Ishikawa (cell line): Measurements from ENCODE around the gene PRKCE.

Source experiments
- CEBPB ChIP-seq: IDR thresholded peaks from 2 replicates; pipeline ENCODE4 v1.6.1; 2012
- CREB1 ChIP-seq: IDR thresholded peaks from 2 replicates; pipeline ENCODE4 v1.6.1; 2012; ENCODE audit warnings: low read depth
- EP300 ChIP-seq: IDR thresholded peaks from 2 replicates; pipeline ENCODE4 v1.6.1; 2012; ENCODE audit warnings: borderline replicate concordance
- RAD21 ChIP-seq: IDR thresholded peaks from 2 replicates; pipeline ENCODE4 v1.6.1; 2012; ENCODE audit warnings: low read depth
- TAF1 ChIP-seq: IDR thresholded peaks from 2 replicates; pipeline ENCODE4 v1.6.1; 2012; ENCODE audit warnings: low read depth, mild to moderate bottlenecking
- TCF12 ChIP-seq: IDR thresholded peaks from 2 replicates; pipeline ENCODE4 v1.6.1; 2012; ENCODE audit warnings: low read depth
- TEAD4 ChIP-seq: IDR thresholded peaks from 2 replicates; pipeline ENCODE4 v1.6.1; 2012
- YY1 ChIP-seq: IDR thresholded peaks from 2 replicates; pipeline ENCODE4 v1.6.1; 2012; ENCODE audit warnings: low read depth
- TF ChIP-seq, protein P1 (sequence below): IDR thresholded peaks from 2 replicates; pipeline ENCODE4 v1.6.1; 2012; ENCODE audit warnings: low read depth, mild to moderate bottlenecking
- TF ChIP-seq, protein P2 (sequence below): IDR thresholded peaks from 2 replicates; pipeline ENCODE4 v1.6.1; 2012

DNA sequence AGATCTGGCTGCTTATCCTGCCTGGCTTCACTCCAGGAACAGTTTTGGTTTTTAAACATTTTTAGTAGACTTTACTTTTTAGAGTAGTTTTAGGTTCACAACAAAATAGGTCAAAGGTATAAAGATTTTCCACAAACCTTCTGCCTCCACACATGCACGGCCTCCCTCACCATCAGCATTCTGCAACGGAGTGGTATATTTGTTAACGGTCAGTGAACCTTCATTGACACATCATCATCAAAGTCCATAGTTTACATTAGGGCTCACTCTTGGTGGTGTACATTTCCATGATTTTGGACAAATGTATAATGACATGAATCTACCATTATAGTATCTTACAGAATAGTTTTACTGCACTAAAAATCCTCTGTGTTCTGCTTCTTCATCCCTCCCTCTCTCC, 342.6 kb downstream of the PRKCE start:
- TF ChIP-seq EP300: no peak
- TF ChIP-seq, protein P1, sequence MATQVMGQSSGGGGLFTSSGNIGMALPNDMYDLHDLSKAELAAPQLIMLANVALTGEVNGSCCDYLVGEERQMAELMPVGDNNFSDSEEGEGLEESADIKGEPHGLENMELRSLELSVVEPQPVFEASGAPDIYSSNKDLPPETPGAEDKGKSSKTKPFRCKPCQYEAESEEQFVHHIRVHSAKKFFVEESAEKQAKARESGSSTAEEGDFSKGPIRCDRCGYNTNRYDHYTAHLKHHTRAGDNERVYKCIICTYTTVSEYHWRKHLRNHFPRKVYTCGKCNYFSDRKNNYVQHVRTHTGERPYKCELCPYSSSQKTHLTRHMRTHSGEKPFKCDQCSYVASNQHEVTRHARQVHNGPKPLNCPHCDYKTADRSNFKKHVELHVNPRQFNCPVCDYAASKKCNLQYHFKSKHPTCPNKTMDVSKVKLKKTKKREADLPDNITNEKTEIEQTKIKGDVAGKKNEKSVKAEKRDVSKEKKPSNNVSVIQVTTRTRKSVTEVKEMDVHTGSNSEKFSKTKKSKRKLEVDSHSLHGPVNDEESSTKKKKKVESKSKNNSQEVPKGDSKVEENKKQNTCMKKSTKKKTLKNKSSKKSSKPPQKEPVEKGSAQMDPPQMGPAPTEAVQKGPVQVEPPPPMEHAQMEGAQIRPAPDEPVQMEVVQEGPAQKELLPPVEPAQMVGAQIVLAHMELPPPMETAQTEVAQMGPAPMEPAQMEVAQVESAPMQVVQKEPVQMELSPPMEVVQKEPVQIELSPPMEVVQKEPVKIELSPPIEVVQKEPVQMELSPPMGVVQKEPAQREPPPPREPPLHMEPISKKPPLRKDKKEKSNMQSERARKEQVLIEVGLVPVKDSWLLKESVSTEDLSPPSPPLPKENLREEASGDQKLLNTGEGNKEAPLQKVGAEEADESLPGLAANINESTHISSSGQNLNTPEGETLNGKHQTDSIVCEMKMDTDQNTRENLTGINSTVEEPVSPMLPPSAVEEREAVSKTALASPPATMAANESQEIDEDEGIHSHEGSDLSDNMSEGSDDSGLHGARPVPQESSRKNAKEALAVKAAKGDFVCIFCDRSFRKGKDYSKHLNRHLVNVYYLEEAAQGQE: no peak
- TF ChIP-seq CREB1: no peak
- TF ChIP-seq, protein P2, sequence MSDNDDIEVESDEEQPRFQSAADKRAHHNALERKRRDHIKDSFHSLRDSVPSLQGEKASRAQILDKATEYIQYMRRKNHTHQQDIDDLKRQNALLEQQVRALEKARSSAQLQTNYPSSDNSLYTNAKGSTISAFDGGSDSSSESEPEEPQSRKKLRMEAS: no peak
- no peak for TF ChIP-seq TAF1
- TF ChIP-seq TEAD4: no peak
- no peak for TF ChIP-seq CEBPB
- TF ChIP-seq YY1: no peak
- no peak for TF ChIP-seq TCF12
- TF ChIP-seq RAD21: no peak
